Uterus (tissue), 4 donors: Measurements from ENCODE around the gene DNAH10. TPM values are rescaled to one million over a fixed set of nuclear protein-coding genes. Genes with fewer than 3 reads are reported as not detected.

Experiments used
- DNase-seq, 2 donors: peaks; one replicate each; pipeline ENCODE4 v3.0.0-alpha.2; 2019 to 2020
- H3K27ac ChIP-seq, 2 donors: fragments of 200-600 bp; sonication (generic); 1 replicate in 1 of 2; 2 replicates in 1 of 2; pipeline ENCODE4 v1.5.1; 2016 to 2018
- H3K27me3 ChIP-seq, 2 donors: fragments of 200-600 bp; sonication (generic); one replicate each; pipeline ENCODE4 v1.5.1; 2018 to 2019; ENCODE audit warnings: control low read depth in 1 of 2
- H3K36me3 ChIP-seq, 2 donors: fragments of 200-600 bp; sonication (generic); one replicate each; pipeline ENCODE4 v1.5.1; 2019; ENCODE audit warnings: control low read depth in 1 of 2
- H3K4me1 ChIP-seq, 2 donors: fragments of 200-600 bp; sonication (generic); one replicate each; pipeline ENCODE4 v1.5.1; 2018 to 2019; ENCODE audit warnings: control low read depth in 1 of 2
- H3K4me3 ChIP-seq, 2 donors: fragments of 200-600 bp; sonication (generic); 1 replicate in 1 of 2; 2 replicates in 1 of 2; pipeline ENCODE4 v1.5.1; 2018 to 2019; ENCODE audit warnings: mild to moderate bottlenecking in 1 of 2
- H3K9me3 ChIP-seq, 2 donors: fragments of 200-600 bp; sonication (generic); one replicate each; pipeline ENCODE4 v1.5.1; 2019; ENCODE audit warnings: control low read depth in 1 of 2
- CTCF ChIP-seq, 4 experiments: fragments of 200-600 bp in 2 of 4; fragments of 450-650 bp in 2 of 4; sonication (generic) in 2 of 4; IDR thresholded peaks; one replicate each; pipeline ENCODE4 v1.5.1; 2016 to 2019; ENCODE audit warnings: antibody characterized with exemption in 4 of 4, mild to moderate bottlenecking in 2 of 4, moderate library complexity in 1 of 4
- POLR2A ChIP-seq, 2 donors: fragments of 450-650 bp; IDR thresholded peaks; one replicate each; pipeline ENCODE4 v1.6.1; 2016; ENCODE audit warnings: antibody characterized with exemption in 2 of 2, mild to moderate bottlenecking in 1 of 2, moderate library complexity in 1 of 2
- intact Hi-C: fragments of 100-400 bp; cut with DNase I; formaldehyde crosslinking; loops from one replicate; pipeline ENCODE4 v1.15.1; 2023; ENCODE audit warnings: low total_unique reads
- total RNA-seq, 4 donors: library from RNA; depleted of rRNA in 3 of 4; stranded (reverse); fragments of >200 nt in 3 of 4; gene quantifications; one replicate each; pipeline versions ENCODE4 v1.1.0 to v1.2.4, GENCODE V29; 2014 to 2023
- donor health status: DM: yes; HTN: yes; CAD: no.

DNAH10 gene
- total RNA-seq, 4 donors from 2014 or later: under 0.01 to 3.9 (median 1.1) TPM

GRCh38 chr12:123879691-123880090, 117.6 kb downstream of the DNAH10 start:
- Histone ChIP-seq H3K27me3 (no peaks in the 10 kb centered on the region), H3K9me3 (no peaks in the 10 kb centered on the region), H3K4me1 (no peaks in the 10 kb centered on the region), H3K36me3 (no peaks in the 10 kb centered on the region), H3K27ac (no peak overlapping the region), H3K4me3 (no peak overlapping the region)
- TF ChIP-seq POLR2A (IDR thresholded peaks at IDR 0.05): no peak
- TF ChIP-seq CTCF (IDR thresholded peaks at IDR 0.05): no peak
- intact Hi-C loops: no loop called here
- no peak for DNase-seq

- no peaks in the 10 kb centered on the region for H3K36me3 ChIP-seq
- TF ChIP-seq POLR2A (IDR thresholded peaks at IDR 0.05) (no peak), CTCF (IDR thresholded peaks at IDR 0.05) (no peak)
- no peaks in the 10 kb centered on the region for H3K4me1 ChIP-seq
- H3K27ac ChIP-seq: no peak overlapping the region
- no peaks in the 10 kb centered on the region for H3K9me3 ChIP-seq
- H3K4me3 ChIP-seq: no peak overlapping the region
- no peak for DNase-seq
- intact Hi-C loops: no loop called here
- no peaks in the 10 kb centered on the region for H3K27me3 ChIP-seq
Observed at GRCh38 chr12:123882161-123882705, 120.1 kb downstream of the DNAH10 start.

GRCh38 chr12:123886258-123886657, 124.2 kb downstream of the DNAH10 start:
- H3K9me3 ChIP-seq: no peaks in the 10 kb centered on the region
- H3K4me3 ChIP-seq: no peak overlapping the region
- TF ChIP-seq CTCF (IDR thresholded peaks at IDR 0.05) (no peak), POLR2A (IDR thresholded peaks at IDR 0.05) (no peak)
- H3K4me1 ChIP-seq: no peaks in the 10 kb centered on the region
- intact Hi-C loops: no loop called here
- H3K27ac ChIP-seq: no peak overlapping the region
- H3K27me3 ChIP-seq: no peaks in the 10 kb centered on the region
- no peaks in the 10 kb centered on the region for H3K36me3 ChIP-seq
- DNase-seq: no peak

- H3K9me3 ChIP-seq: no peaks in the 10 kb centered on the region
- no peak for DNase-seq
- no peak overlapping the region for H3K4me3 ChIP-seq
- H3K27ac ChIP-seq: no peak overlapping the region
- intact Hi-C loops: no loop called here
- no peak for TF ChIP-seq POLR2A (IDR thresholded peaks at IDR 0.05)
- TF ChIP-seq CTCF (IDR thresholded peaks at IDR 0.05): no peak
- H3K4me1 ChIP-seq: no peaks in the 10 kb centered on the region
- H3K36me3 ChIP-seq: no peaks in the 10 kb centered on the region
- H3K27me3 ChIP-seq: no peaks in the 10 kb centered on the region
Observed at GRCh38 chr12:123886931-123887582, 125.0 kb downstream of the DNAH10 start.

GRCh38 chr12:123888989-123889388, 126.9 kb downstream of the DNAH10 start:
- Histone ChIP-seq H3K4me3 (no peak overlapping the region), H3K36me3 (no peaks in the 10 kb centered on the region), H3K27ac (no peak overlapping the region), H3K27me3 (no peaks in the 10 kb centered on the region), H3K4me1 (no peaks in the 10 kb centered on the region), H3K9me3 (no peaks in the 10 kb centered on the region)
- intact Hi-C loops: no loop called here
- no peak for TF ChIP-seq POLR2A (IDR thresholded peaks at IDR 0.05)
- TF ChIP-seq CTCF (IDR thresholded peaks at IDR 0.05): no peak
- no peak for DNase-seq
